OCI-M2 (cell line): ENCODE results near the gene HELT.

ENCODE experiments used
- DNase-seq: peaks from one replicate; lab custom pipeline; 2025; ENCODE audit not compliant: unreplicated experiment; lab: John Stamatoyannopoulos, UW

The HELT gene

DNA sequence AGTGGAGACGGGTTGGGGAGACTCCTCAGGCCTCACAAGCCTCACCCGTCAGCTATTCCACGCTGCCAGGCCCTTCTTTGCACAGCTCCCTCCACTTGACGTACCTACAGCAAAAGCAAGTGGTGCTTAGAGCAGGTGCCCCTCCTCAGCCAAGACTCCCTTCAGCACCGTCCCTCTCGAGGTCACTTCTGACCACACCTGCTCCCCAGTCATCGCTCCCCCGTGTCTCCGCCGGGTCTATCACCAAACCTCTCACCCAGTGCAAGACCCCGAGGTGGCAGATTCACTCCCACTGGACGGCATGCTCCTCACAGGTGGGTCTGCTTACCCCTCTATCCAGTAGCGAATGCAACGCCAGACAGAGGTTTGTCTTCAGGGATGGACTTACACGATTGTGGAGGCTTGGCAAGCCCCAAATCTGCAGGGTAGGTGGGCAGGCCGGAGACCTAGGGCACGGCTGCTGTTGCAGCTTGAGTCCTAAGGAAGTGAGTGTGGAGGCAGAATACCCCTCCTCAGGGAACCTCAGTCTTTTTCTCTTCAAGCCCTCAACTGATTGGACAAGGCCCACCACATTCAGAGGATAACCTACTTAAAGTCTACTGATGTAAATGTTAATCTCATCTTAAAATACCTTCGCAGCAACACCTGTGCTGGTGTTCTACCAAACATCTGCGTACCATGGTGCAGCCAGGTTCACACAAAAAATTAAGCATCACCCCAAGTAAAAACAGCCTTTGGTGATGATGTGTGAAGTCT, 14.5 kb upstream of the HELT start:
- DNase-seq, result no peak

- no peak for DNase-seq
Observed at GRCh38 chr4:185004562-185005218, 13.6 kb upstream of the HELT start.

DNA sequence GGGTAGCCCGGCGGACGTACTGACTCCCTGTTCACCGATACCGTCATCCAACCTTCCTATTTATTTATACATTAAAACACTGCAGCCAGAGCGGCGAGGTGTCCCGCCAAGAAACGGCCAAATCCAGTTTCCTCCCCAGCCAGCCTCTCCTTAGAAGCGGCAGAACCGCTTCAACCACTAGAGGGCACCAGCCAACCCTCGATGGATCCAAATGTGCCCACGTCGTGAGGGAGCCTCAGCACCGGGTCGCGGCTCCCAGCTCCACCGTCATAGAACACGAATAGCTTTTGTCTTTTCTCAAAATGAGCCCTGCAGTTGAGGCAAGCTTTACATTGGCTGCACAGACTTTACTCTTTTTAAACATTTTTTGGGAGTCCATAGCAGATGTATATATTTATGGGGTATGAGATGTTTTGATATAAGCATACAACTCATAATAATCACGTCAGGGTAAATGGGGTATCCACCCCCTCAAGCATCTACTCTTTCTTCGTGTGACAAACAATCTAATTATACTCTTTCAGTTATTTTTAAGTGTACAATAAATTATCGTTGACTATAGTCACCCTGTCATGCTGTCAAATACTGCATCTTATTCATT, 13.0 kb upstream of the HELT start:
- DNase-seq, result peak; percentile 10

DNA sequence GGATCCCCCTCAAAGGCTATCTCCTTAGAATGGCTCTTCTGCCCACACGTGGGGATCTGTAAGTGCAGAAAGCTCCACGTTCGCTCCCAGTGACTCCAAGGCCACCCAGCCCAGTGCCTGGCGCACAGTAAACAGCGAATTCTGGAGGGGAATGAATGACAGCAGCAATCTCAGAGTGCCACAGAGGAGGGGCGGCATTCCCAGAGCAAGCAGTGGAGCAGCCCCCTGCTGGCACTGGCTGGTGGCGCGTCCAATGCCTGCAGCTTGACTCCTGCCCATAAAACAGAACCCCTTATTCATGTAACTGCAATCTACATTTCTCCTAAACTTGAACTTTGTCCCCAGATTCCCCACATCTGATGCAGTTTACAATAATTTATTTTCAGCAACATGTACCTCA, 6.9 kb upstream of the HELT start:
- no peak for DNase-seq

DNA sequence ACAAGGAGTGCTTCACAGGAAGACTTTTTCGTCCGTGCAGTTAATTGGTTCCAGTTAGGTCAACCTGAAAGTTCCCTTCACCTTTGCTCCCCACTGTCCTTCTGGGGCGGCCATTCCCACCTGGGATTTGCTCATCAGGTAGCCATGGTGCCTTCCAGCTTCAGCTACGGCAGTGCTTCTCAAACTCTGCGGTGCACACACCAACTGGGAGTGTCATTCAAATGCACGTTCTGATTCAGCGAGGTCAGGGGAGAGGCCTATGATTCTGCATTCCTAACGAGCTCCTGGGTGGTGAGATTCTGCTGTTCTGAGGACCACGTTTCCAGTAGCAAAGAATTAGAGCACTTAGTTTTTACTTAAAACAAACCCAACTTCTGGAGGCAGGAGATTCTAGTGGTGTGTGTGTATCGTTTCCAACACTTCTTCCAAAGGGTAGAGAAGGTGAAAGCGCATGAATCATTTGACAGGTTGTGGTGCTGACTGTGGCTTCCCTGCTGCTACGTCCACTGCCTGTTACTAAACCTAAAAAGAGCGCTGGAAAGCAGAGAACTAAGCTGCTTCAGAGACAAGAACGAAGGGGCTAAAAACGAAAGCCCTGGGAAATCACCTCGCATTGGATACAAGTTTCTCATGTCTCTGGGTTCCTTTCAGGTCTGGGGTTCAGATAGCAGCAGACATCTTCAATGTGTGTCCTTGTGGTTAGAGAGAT, 4.7 kb upstream of the HELT start:
- no peak for DNase-seq

DNA sequence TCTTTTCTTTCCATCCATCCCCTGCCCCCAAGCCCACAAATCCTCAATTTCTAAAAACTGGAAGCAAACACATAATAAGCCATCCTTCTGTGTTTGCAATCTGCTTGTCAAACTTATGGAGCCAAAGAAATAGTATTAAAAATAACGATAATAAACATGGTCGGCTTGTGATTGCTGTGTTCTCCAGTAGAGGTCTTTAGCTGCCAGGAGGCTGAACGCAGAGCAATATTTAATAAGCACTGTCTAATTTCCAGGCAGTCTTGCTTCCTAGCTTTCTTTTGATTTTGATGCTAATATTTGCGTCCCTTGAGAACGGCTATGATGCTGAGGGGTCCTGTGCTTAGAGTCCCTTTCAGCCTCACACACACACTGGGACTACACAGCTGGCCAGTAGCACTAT, 3.2 kb upstream of the HELT start:
- no peak for DNase-seq

DNA sequence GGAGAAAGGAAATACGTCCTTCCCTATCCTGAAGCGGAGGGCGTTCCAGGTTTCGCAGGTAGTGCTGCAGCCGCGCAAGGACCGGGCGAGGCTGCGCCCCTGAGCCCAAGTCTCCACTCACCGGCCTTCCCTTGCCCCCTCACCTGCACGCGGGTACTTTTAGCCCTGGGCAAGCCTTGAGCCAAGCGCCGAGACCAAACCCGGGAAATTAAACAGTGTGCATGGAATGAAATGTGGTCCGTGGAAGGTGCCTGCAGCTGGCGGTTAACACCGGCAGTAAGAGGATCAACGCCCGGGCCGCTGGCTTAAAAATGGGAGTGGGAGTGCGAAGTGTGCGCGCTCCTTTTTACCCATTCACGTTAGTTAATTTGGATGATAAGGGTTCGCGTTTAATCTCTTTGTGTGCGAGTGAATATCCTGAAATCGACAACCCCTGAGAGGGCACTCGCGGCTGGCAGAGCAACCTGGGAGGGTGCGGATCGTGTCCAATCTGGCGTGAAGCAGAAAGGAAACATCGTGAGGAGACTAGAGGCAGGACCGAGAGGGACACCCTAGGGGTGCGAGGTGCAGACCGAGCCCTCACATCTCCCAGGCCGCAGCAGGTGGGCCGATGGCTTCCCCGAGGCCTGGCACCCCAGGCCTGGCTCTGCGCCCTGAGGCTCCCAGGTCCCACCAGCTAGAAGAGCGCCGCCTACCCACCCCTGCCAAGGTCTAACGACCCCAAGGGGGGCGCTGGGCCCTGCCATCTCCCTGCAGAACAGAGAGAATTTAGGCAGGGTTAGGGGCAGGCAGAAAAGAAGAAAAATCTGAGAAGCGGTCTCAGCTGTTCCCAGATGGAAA, 2.0 kb upstream of the HELT start:
- DNase-seq, result no peak

DNA sequence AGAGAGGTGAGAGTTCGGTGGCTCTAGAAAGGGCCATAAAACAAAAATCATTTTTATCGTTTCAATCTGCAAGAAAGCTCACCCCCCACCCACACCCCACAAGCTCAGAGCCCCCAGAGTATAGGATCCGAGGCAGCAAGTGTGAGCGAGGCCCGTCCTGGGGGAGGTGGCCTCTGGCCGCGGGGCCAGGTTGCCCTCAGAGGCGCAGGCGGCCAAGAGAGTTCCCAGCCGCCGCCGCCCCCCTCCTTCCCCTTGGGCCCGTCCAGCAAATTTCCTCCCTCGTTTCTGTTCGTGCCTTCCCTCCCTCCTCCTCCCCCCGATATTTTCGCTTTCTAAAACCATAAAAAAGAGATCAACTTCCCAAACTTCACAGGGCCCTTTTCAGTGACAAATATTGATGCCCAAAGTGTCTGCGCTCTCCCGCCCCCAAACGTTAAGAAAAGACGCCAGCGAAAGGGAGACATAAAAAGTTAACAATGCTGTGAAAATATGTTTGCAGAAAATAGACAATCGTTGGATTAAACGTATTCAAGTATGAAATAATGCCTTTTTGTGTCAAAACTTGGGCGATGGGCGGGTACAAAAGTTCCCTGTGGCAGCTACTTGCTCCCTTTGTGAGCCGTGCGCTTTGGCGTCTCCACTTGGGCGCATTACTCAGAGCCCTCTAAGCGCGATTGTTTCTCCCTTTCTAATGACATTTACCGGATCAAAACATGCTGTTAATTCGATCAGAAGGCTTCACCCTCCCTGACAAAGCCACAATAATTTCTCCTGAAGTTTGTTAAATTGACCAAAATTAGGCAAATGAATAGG, 1.1 kb upstream of the HELT start:
- no peak for DNase-seq

DNA sequence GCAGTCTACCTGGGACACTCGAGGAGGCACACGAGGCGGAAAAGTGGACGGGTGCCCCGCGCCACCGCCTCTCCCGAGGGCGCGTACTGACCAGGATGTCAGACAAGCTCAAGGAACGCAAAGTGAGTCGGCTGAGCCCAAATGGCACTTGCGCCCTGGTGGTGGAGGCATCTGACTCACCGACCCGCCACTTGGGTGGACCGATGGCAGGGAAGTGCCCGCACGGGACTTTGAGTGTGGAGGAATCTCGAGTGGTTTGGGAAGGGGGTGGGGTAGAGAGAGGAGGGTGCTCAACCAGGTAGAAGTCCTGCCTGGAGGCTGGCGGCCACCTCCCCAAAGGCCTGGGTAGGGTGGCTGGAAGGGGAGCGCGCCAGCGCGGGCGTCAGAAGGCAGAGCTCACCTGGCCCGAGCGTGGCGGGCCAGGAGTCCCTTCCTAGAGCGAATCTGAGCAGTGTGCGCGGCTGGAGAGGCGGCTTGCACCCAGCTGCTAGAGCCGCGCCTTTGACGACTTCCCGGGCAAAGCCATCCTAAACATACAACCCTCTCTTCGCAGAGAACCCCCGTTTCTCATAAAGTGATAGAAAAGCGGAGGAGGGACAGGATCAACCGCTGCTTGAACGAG, 655 bp downstream of the HELT start:
- no peak for DNase-seq

DNA sequence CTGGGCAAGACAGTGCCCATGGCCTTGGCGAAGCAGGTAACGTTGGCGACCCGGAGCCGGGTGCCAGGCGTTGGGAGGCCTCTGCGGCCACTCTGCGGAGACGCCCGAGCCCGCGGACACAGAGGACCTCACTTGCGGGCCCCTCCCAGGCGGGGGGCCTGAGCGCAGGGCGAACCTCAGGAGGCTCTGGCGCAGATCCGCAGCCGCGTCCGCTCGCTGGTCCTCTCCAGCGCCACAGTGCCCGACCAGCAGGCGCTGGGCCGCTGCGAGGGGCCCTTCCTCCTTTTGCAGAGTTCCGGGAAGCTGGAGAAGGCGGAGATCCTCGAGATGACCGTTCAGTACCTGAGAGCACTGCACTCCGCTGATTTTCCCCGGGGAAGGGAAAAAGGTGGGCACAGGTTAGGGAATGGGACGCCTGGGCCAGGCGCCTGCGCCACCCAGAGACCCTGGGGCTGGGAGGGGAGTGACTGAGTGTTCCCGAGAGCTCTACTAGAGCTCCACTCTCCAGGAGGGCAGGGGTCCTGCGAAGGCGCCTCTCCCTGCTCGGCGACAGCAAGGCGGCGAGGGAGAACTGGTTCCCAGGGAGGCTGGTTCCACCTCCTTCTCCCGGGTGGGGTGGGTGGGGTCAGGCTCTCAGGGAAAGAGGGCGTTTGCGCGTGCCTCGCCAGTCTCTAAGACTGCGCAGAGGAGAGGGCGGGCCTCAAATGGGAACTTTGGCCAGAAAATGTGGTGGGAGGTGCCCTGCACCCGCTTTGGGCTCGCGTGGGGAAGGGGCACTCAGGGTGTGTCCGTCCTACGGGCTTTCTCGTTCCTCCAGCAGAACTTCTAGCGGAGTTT, 1.4 kb downstream of the HELT start:
- DNase-seq, result no peak

- no peak for DNase-seq
Observed at GRCh38 chr4:185020293-185020808, 2.1 kb downstream of the HELT start.

- DNase-seq, result no peak
Observed at GRCh38 chr4:185020863-185021761, 2.8 kb downstream of the HELT start.

DNA sequence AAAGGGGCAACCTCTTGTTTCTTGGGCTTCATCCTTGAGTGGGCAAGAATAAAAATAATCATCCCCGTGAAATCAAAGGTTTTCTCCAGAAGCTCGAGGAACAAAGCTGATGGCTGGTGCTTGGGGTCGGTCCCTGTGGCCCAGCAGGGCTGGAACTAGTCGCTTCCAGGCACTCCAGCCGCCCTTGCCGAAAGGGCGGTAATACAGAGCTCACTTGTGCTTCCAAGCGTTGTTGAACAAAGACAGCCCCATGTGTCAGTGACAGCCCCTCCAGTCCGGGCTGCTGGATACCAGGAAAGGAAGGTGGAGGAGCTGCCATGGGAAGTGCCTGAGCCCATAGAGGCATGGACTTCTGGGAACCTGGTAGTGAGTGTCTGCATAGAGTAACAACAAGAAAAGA, 5.2 kb downstream of the HELT start:
- DNase-seq, result no peak

- DNase-seq, result no peak
Observed at GRCh38 chr4:185028625-185029024, 10.3 kb downstream of the HELT start.

GRCh38 chr4:185031611-185032010, 13.3 kb downstream of the HELT start:
- DNase-seq, result no peak

DNA sequence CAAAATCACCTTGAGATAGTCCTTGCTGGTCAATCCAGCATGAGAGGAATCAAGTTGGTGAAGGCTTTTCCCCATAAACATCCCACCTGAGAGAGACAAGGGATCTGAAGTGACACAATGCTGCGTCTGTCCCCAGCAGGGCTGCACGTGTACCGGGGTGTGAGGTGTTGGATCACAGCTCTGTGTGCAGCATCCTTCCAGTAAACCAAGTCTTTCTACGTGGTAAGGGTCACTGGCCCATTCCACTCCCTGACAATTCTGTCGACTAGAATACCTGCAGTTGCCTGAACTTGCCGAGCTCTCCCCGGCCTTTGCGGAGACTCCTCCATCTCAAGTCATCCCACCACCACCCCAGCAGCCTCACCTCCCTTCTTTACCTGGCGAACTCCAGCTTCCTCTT, 14.8 kb downstream of the HELT start:
- no peak for DNase-seq

- DNase-seq, result no peak
Observed at GRCh38 chr4:185033950-185034349, 15.7 kb downstream of the HELT start.

DNA sequence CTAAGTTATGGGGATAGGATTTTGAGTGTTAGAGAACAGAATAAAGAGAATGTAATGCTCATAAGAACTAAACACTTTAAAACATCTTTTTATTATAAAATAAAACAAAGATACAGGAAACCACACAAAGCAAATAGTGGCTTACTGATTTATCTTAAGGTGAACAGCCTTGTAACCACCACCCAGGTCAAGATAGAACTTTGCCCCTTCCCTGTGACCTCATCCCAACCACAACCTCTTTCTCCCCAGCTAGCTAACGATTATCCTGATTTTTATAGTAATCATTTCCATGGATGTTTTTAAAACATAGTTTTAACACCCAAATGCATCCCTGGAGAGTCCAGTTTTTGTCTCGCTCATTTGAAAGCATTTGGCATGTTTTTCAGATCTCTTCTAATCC, 17.0 kb downstream of the HELT start:
- no peak for DNase-seq
